HepG2 (cell line): ENCODE data around the gene PLXNA3. TPM values are rescaled to one million over a fixed set of nuclear protein-coding genes. Genes with fewer than 3 reads are reported as not detected.

Experiments
- ATAC-seq: fragments of 200-7000 bp; cut with Tn5 transposase; 3 replicates; pipeline ENCODE4 v1.9.1; 2020; ENCODE audit warnings: mild to moderate bottlenecking, moderate library complexity
- BruUV-seq: library from RNA; stranded (reverse); fragments of 400-500 nt; replicated peaks from 2 replicates; lab custom pipeline; 2021; lab: Mats Ljungman, UMichigan
- CTCF ChIA-PET: fragments of 300-600 bp; formaldehyde crosslinking; extraction: SDS; loops from one replicate; lab custom pipeline; 2021; ENCODE audit warnings: low total read pairs, inconsistent platforms, low intra/inter-chr PET ratio; lab: Yijun Ruan, JAX
- POLR2A ChIA-PET: fragments of 350-600 bp; sonication (Branson Sonifier 250); formaldehyde crosslinking; loops from one replicate; lab custom pipeline; 2020; ENCODE audit warnings: antibody characterized with exemption, inconsistent platforms; lab: Yijun Ruan, JAX
- DNase-seq: peaks from one replicate; pipeline ENCODE4 v3.0.0-alpha.2; 2015; ENCODE audit warnings: low spot score
- FAIRE-seq: peaks from 3 replicates; lab custom pipeline; 2011; peaks lifted over from hg19 to GRCh38; lab: Jason Lieb, UNC
- H2AFZ ChIP-seq: one replicate; pipeline ENCODE4 v1.6.1; 2011; ENCODE audit warnings: low read length, inconsistent platforms
- H3K27ac ChIP-seq: fragments of 300-600 bp; 3 replicates; pipeline ENCODE4 v1.8.0; 2011; ENCODE audit warnings: mixed run types, mild to moderate bottlenecking, mixed read lengths, low read length, inconsistent platforms; ENCODE audit not compliant: insufficient read depth; ENCODE audit errors: extremely low read length
- H3K27me3 ChIP-seq, 2 experiments: fragments of 200-600 bp in 1 of 2; 2 replicates in 1 of 2; 3 replicates in 1 of 2; pipeline versions ENCODE4 v1.6.0 to v1.8.0; 2011; ENCODE audit warnings: low read length in 2 of 2, mild to moderate bottlenecking in 2 of 2, moderate library complexity in 2 of 2, inconsistent platforms in 1 of 2; ENCODE audit not compliant: insufficient read depth in 2 of 2, control insufficient read depth in 1 of 2
- H3K36me3 ChIP-seq, 2 experiments: fragments of 200-600 bp in 1 of 2; replicated peaks in 1 of 2; 2 replicates in 1 of 2; 3 replicates in 1 of 2; pipeline versions ENCODE4 v1.5.1 to v1.8.0; 2011; ENCODE audit warnings: low read length in 2 of 2, inconsistent platforms in 1 of 2; ENCODE audit not compliant: insufficient read depth in 2 of 2, control insufficient read depth in 1 of 2
- H3K4me1 ChIP-seq: 2 replicates; pipeline ENCODE4 v1.5.1; 2012; ENCODE audit warnings: low read length, inconsistent platforms; ENCODE audit not compliant: insufficient read depth
- H3K4me2 ChIP-seq: 2 replicates; pipeline ENCODE4 v1.6.0; 2011; ENCODE audit warnings: low read depth, low read length, inconsistent platforms
- H3K4me3 ChIP-seq, 3 experiments: fragments of 200-600 bp in 1 of 3; sonication (generic), shearing (Covaris generic) in 1 of 3; replicated peaks in 1 of 3; 2 replicates each; pipeline ENCODE4 v1.5.1; 2011 to 2016; ENCODE audit warnings: low read length in 3 of 3, inconsistent platforms in 2 of 3, low read depth in 2 of 3, mild to moderate bottlenecking in 2 of 3, control low read depth in 1 of 3, mixed read lengths in 1 of 3; ENCODE audit not compliant: insufficient read depth in 1 of 3
- H3K79me2 ChIP-seq: one replicate; pipeline ENCODE4 v1.6.1; 2011; ENCODE audit warnings: low read length, inconsistent platforms; ENCODE audit not compliant: insufficient read depth
- H3K9ac ChIP-seq: 2 replicates; pipeline ENCODE4 v1.6.0; 2011; ENCODE audit warnings: mild to moderate bottlenecking, low read depth, low read length, inconsistent platforms; ENCODE audit not compliant: insufficient read depth
- H3K9me3 ChIP-seq: 2 replicates; pipeline ENCODE4 v1.5.1; 2012; ENCODE audit warnings: mild to moderate bottlenecking, low read length
- H4K20me1 ChIP-seq: 2 replicates; pipeline ENCODE4 v1.6.0; 2011; ENCODE audit warnings: inconsistent platforms, mild to moderate bottlenecking, low read length, moderate library complexity; ENCODE audit not compliant: insufficient read depth
- PRDM4 ChIP-seq: sonication (generic); formaldehyde crosslinking; IDR thresholded peaks from 2 replicates; pipeline ENCODE4 v1.9.0; 2021; ENCODE audit warnings: missing genetic modification reagents, borderline replicate concordance
- ZNF484 ChIP-seq: sonication (generic); formaldehyde crosslinking; IDR thresholded peaks from 2 replicates; pipeline ENCODE4 v1.5.1; 2020; ENCODE audit warnings: mild to moderate bottlenecking, low read depth, missing genetic modification reagents, borderline replicate concordance
- ZNF556 ChIP-seq: sonication (generic); formaldehyde crosslinking; IDR thresholded peaks from 2 replicates; pipeline ENCODE4 v1.4.0; 2020; ENCODE audit warnings: mild to moderate bottlenecking, missing genetic modification reagents, borderline replicate concordance
- ZNF597 ChIP-seq: sonication (generic); formaldehyde crosslinking; IDR thresholded peaks from 2 replicates; pipeline ENCODE4 v1.5.0; 2020; ENCODE audit warnings: missing genetic modification reagents
- ZNF605 ChIP-seq: sonication (generic); formaldehyde crosslinking; IDR thresholded peaks from 2 replicates; pipeline ENCODE4 v1.8.0; 2022; ENCODE audit warnings: mild to moderate bottlenecking, missing genetic modification reagents
- WGBS: methylation state at CpG from one replicate; pipeline ENCODE4 v1.1.6; 2017; ENCODE audit warnings: low lambda C conversion rate; 5-methylcytosine and 5-hydroxymethylcytosine counted together
- in situ Hi-C: cut with HindIII; loops from 2 replicates; pipeline ENCODE4 v1.10.0; 2017; ENCODE audit warnings: low pct_unique_long_range_greater_than_20kb; ENCODE audit not compliant: extremely low pct_ligation_motif_present
- intact Hi-C: fragments of 100-400 bp; cut with micrococcal nuclease; formaldehyde crosslinking; loops from one replicate; pipeline ENCODE4 v1.10.0; 2022; ENCODE audit not compliant: unreplicated experiment
- polyA plus RNA-seq, 8 experiments: library from polyadenylated mRNA; depleted of rRNA in 3 of 8; stranded (reverse) in 7 of 8; unstranded in 1 of 8; fragments of >200 nt; fragmentation: Illumina TruSeq in 4 of 8; extraction: Trizol in 4 of 8; gene quantifications; 2 replicates each; pipeline versions ENCODE4 v1.2.1 to v1.2.3, GENCODE V29; 2011 to 2016; ENCODE audit warnings: low read depth in 4 of 8, missing spikeins in 1 of 8, mixed read lengths in 1 of 8; ENCODE audit not compliant: insufficient read depth in 1 of 8
- total RNA-seq, 5 experiments: library from RNA; depleted of rRNA; stranded (reverse); fragments of >200 nt; fragmentation: Illumina TruSeq; extraction: Trizol; gene quantifications; 2 replicates each; pipeline ENCODE4 v1.2.3, GENCODE V29; 2016; ENCODE audit warnings: low read depth in 1 of 5
- TF ChIP-seq, protein P1 (sequence below): sonication (generic); formaldehyde crosslinking; IDR thresholded peaks from 2 replicates; pipeline ENCODE4 v1.5.1; 2020; ENCODE audit warnings: missing genetic modification reagents, mild to moderate bottlenecking, borderline replicate concordance
- TF ChIP-seq, protein P2 (sequence below): sonication (generic); formaldehyde crosslinking; IDR thresholded peaks from 2 replicates; pipeline ENCODE4 v1.5.1; 2020; ENCODE audit warnings: missing genetic modification reagents, mild to moderate bottlenecking, borderline replicate concordance

Gene PLXNA3
- total and polyA plus RNA-seq, 2 of the 13 experiments (the other 11 are each of a cell fraction or from before 2014, with no cell fraction given), result 5.8 to 20.6 TPM

- 0 out of 5 replicates have a peak, but pooled peaks cover 0 to 3% of the 10 kb centered on the region in 2 experiments for H3K36me3 ChIP-seq
- WGBS, result 32% methylated on average over 8 of the region's 10 CpGs
- peak overlapping the region; percentile 50 for H3K27ac ChIP-seq
- intact Hi-C loops (no loop called here), in situ Hi-C loops (loop anchor here (25.0 kb wide), 1 partner anchor 129 kb away; the partner anchor contains the start of genes G6PD and IKBKG)
- ChIA-PET POLR2A (interaction anchor here (1.0 to 4.9 kb wide), 6 partner anchors 10 to 133 kb away, joined by 3 to 75 read pairs (median 5); partner anchors contain the start of genes ATP6AP1, RPL10 and SLC10A3), CTCF (no interaction called here)
- no peak for TF ChIP-seq ZNF597 (CRISPR knock-in tag)
- TF ChIP-seq PRDM4 (CRISPR knock-in tag), result no peak
- TF ChIP-seq ZNF556 (CRISPR knock-in tag), result peak; percentile 18; the same call in 1 of the 2 replicates
- TF ChIP-seq, protein P1, sequence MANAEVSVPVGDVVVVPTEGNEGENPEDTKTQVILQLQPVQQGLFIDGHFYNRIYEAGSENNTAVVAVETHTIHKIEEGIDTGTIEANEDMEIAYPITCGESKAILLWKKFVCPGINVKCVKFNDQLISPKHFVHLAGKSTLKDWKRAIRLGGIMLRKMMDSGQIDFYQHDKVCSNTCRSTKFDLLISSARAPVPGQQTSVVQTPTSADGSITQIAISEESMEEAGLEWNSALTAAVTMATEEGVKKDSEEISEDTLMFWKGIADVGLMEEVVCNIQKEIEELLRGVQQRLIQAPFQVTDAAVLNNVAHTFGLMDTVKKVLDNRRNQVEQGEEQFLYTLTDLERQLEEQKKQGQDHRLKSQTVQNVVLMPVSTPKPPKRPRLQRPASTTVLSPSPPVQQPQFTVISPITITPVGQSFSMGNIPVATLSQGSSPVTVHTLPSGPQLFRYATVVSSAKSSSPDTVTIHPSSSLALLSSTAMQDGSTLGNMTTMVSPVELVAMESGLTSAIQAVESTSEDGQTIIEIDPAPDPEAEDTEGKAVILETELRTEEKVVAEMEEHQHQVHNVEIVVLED (CRISPR knock-in tag), result 0 out of 2 replicates have a peak, but pooled peaks have one; percentile 25
- 0 out of 2 replicates have a peak, but pooled peaks have one; percentile 21 for TF ChIP-seq ZNF605 (CRISPR knock-in tag)
- no peak for TF ChIP-seq ZNF484 (CRISPR knock-in tag)
- TF ChIP-seq, protein P2, sequence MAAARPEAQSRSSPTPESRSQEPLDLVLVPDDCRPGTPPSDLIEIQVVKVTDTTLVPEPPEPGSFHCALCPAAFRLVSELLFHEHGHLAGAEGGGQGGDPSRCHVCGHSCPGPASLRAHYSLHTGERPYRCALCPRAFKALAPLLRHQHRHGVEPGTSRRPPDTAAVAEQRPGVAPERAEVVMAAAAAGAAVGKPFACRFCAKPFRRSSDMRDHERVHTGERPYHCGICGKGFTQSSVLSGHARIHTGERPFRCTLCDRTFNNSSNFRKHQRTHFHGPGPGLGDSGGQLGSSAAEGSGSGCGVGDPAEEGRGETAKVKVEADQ (CRISPR knock-in tag), result 0 out of 2 replicates have a peak, but pooled peaks have one; percentile 18
- peaks cover 25% of the 10 kb centered on the region for H3K4me1 ChIP-seq
- ATAC-seq (no peak), FAIRE-seq (no peak), DNase-seq (no peak)
- no peaks in the 10 kb centered on the region for H3K9me3 ChIP-seq
- no peak overlapping the region for H2AFZ ChIP-seq
- H3K9ac ChIP-seq, result peak overlapping the region; percentile 75
- BruUV-seq, result no TSS peak
- H3K4me2 ChIP-seq, result peak overlapping the region; percentile 82
- peak overlapping the region; percentile 43 to 74 (median 53) for H3K4me3 ChIP-seq
- no peaks in the 10 kb centered on the region for H4K20me1 ChIP-seq
- no peaks in the 10 kb centered on the region for H3K27me3 ChIP-seq
- no peaks in the 10 kb centered on the region for H3K79me2 ChIP-seq
Measured at GRCh38 chrX:154408659-154409221, 49.3 kb upstream of the PLXNA3 start.
